Stimulated activated CD4-positive, alpha-beta T cell treated with anti-CD3 and anti-CD28 coated beads, Interleukin-4, amount 100 ng/mL, for 1 hour (primary cell): ENCODE results near the gene EZH2.

Experiments
- DNase-seq: peaks from one replicate; pipeline ENCODE4 v3.0.0-alpha.2; 2020

Gene EZH2

GRCh38 chr7:148852272-148852671, 31.8 kb downstream of the EZH2 start:
- no peak for DNase-seq

GRCh38 chr7:148850564-148850963, 33.5 kb downstream of the EZH2 start:
- DNase-seq = no peak

- DNase-seq = no peak
Observed at GRCh38 chr7:148849393-148850098, 34.5 kb downstream of the EZH2 start.

- no peak for DNase-seq
Observed at GRCh38 chr7:148847815-148848734, 36.0 kb downstream of the EZH2 start.

- DNase-seq = no peak
Observed at GRCh38 chr7:148838905-148839304, 45.2 kb downstream of the EZH2 start.

GRCh38 chr7:148835854-148836253, 48.2 kb downstream of the EZH2 start:
- no peak for DNase-seq

GRCh38 chr7:148834605-148835004, 49.5 kb downstream of the EZH2 start:
- no peak for DNase-seq

GRCh38 chr7:148831782-148832181, 52.3 kb downstream of the EZH2 start:
- no peak for DNase-seq

GRCh38 chr7:148830897-148831692, 53.0 kb downstream of the EZH2 start:
- no peak for DNase-seq

GRCh38 chr7:148828965-148829364, 55.1 kb downstream of the EZH2 start:
- no peak for DNase-seq

- no peak for DNase-seq
Observed at GRCh38 chr7:148825338-148825737, 58.8 kb downstream of the EZH2 start.

GRCh38 chr7:148824864-148825263, 59.2 kb downstream of the EZH2 start:
- DNase-seq = no peak

GRCh38 chr7:148821422-148821821, 62.7 kb downstream of the EZH2 start:
- no peak for DNase-seq

GRCh38 chr7:148819697-148820360, 64.3 kb downstream of the EZH2 start:
- no peak for DNase-seq

- no peak for DNase-seq
Observed at GRCh38 chr7:148815612-148816011, 68.5 kb downstream of the EZH2 start.

GRCh38 chr7:148814922-148815559, 69.0 kb downstream of the EZH2 start:
- DNase-seq = no peak

- DNase-seq = no peak
Observed at GRCh38 chr7:148813890-148814289, 70.2 kb downstream of the EZH2 start.

- DNase-seq = no peak
Observed at GRCh38 chr7:148811892-148812291, 72.2 kb downstream of the EZH2 start.

- no peak for DNase-seq
Observed at GRCh38 chr7:148809856-148810255, 74.2 kb downstream of the EZH2 start.

GRCh38 chr7:148807436-148807835, 76.7 kb downstream of the EZH2 start:
- DNase-seq = no peak

- no peak for DNase-seq
Observed at GRCh38 chr7:148806187-148806586, 77.9 kb downstream of the EZH2 start.
